HG02938 (cell line): ENCODE results near the gene CEP295NL.
"Not testable (repeated sequence)": the region's sequence is repeated elsewhere in the genome, so short reads cannot be mapped to it uniquely, and the experiment has no call there.

Source experiments
- ATAC-seq: cut with Tn5 transposase; IDR thresholded peaks from one replicate; pipeline ENCODE4 v1.9.1; 2021; ENCODE audit warnings: mild to moderate bottlenecking, moderate library complexity; ENCODE audit not compliant: unreplicated experiment

CEP295NL gene

DNA sequence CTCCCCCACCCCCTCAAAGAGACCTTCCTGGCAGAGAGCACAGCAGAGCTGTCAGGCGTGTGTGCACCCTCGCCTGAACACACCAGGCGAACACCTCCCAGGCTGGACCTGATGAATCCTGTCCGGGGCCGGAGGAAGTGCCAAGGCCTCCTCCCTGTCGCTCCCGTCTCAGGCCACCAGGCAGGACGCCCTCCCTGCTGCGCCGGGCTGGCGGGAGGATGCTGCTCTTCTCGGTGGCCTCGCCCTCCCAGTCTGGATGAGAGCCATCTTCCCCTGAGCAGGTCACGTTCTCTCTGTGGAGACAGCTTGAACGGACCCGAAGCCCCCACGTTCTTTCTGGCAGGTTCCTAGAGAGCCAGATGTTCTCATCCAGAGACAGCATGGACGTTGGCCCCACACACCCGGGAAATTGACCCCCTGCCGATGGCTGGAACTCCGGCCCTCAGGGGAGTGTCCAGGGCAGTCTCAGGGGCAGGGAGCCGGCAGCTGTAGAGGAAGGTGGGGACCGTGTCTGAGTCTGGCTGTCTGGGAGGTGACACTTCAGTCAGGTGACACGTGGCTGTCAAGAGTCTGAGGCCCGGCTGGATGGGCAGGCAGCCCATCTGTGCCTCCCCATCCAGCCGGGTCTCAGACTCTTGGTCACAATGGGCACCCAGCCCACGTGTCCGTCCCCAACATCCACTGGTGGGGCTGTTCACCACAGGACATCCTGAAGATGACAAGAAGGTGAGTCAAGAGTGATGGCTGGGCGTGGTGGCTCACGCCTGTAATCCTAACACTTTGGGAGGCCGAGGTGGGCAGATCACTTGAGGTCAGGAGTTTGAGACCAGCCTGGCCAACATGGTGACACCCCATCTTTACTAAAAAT is 27.1 kb upstream of the CEP295NL start:
- ATAC-seq: no peak

DNA sequence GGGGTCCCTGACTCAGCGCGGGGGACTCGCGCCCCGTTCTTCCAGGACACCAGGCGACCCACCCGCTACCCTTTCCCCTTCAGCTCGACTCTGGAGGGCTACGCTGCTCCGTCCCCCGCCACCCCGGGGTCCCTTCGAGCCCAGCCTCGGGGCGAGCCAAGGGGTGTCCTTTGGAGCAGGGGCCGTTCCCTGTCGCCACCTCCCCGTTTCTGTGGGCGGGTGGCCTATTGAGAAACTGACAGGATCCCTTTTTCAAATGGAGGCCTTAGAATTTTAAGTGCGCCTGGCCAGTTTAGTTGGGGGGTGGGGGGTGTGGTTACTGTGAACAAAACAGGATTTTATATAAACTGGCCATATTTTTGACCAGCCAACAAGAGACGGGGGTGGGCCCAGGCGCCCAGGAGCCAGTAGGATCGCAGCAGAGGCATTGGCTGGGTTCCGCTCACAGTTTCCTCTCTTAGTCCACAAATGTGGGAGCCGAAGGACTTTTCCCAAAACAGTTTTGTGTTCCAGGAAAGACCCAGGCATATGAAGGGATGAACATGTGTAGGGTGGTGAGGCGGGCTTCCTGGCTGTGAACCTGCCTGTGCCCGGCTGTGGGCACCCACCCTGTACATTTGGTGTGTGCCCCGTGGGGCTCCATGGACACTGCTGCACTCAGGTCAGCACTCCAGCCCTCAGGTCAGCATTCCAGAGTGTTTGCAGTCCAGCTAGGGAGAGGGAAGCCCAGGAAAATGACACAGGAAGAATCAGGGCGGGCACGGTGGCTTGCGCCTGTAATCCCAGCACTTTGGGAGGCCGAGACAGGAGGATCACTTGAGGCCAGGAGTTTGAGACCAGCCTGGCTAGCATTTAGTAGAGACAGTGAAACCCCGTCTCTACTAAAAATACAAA is 22.9 kb upstream of the CEP295NL start:
- no peak for ATAC-seq

- ATAC-seq: no peak
Observed at GRCh38 chr17:78925234-78925633, 22.2 kb upstream of the CEP295NL start, which contains the start of gene TIMP2. TSS of gene TIMP2 (minus strand) at chr17:78925387. CDS start at chr17:78925088, 299 bp downstream.

DNA sequence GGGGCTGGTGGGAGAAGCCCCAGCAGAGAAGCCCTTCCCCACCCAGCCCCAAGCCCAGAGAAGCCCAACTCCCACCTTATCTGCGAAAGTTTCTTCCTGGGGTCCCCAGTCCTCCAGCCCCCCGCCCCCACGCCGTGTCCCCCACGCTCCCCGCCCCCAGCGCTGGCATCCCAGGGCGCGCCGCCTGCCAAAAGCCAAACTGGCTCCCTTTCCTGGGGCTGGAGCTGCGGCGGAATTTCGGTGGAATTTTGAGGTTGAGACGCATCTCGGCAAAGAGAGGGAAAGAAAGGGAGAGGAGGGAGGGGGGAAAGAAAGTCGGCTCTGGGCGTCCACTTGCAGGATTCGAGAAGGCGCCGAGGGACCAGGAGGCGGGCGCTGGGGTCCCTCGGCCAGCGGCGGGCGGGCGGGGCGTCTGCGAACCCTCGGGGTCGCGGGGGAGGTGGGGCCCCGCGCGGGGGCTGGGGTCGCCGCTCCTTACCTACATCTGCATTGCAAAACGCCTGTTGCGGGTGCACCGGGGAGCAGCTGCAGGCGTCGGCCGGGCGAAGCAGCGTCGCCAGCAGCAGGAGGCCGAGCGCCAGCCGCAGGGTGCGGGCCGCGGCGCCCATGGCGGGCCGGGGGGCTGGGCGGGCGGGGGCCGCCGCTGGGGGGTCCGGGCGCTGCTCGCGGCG is 21.6 kb upstream of the CEP295NL start:
- no peak for ATAC-seq

- no peak for ATAC-seq
Observed at GRCh38 chr17:78923660-78924453, 20.9 kb upstream of the CEP295NL start.

- no peak for ATAC-seq
Observed at GRCh38 chr17:78922816-78923498, 20.0 kb upstream of the CEP295NL start.

DNA sequence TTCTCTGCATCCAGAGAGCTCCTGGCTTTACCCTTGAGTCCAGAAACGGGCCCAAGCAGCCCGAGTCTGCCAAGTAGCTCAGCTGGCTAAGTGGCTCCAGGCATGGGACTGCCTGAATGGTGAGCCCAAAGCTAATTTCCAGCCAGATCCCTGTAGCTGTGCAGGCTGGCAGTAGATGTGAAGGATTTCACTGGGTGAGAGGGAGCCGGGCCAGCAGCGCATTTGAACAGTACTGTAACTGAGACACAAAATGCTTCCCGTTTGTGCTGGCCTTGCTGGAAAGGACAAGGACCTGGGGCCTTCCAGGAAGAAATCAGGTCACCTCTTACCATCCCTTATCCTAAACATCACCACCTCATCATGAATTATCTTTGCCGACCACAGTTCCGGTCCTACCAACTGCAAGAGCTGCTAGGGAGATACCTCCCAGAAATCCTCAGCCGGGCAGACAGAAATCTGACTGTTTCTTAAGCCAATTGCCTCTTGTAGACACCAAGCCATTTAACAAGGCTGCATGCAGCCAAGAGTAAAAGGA is 18.5 kb upstream of the CEP295NL start:
- no peak for ATAC-seq

DNA sequence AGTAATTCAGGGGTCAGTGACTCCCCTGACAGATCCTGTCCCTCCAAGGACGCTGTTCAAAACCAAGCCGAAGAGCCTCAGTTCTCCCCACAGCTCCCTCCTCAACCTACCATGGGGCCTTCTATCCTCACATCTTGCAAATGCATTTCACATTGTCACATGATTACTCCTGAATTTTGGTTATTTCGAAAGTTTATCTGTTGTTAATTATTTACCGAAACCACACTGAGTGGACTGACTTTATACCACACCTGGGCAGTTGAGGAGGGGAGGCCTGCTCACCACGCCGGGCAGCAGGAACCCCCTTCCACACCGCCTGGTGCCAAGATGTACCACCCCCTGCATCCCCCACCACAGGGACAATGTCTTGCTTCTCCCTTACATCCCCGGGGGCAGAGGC is 17.5 kb upstream of the CEP295NL start:
- ATAC-seq: no peak

DNA sequence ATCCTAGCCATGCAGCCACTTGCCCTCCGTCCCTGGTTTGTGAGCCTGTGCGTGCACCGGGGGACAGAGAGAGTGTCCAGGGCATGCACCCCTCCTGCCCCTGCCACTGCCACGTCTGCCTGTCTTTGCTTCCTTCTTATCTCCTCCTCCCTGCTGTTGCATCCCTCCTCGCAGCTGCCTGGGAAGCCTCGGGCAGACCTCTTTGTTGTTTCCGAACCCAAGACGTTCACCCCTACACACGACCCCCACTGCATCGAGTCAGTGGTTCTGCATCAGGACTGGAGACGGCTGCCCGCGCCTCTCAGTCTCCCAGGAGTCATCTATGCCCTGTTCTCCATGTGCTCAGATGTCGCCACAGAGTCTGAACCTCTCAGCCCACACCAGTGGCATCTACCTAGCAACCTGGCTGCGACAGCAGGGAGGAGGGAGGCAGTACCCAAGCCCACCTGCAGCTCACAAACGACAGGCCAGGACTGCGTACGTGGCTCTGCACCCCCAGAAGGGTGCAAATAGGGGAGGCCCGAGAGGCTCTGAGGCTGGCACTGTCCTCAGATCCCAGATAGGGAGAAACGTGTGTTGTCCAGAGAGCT is 17.0 kb upstream of the CEP295NL start:
- no peak for ATAC-seq

DNA sequence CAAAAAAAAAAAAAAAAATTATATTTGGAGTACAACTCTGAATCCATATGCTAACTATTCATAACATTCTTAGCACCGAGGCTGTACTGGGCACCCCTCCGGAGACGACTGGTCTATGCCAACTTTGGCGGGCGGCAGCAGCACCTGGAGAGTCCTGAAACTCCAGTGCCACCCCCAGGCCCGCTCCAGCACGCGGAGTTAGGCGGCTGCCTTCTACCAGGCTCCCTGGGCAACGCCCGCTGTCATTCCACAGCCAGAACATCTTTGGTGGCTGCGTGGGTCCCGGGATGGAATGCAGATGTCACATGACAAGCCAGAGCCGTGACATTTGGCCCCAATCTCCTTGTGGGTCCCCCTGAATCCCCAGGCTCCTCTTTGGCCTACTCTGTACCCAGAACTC is 16.0 kb upstream of the CEP295NL start:
- no peak for ATAC-seq

DNA sequence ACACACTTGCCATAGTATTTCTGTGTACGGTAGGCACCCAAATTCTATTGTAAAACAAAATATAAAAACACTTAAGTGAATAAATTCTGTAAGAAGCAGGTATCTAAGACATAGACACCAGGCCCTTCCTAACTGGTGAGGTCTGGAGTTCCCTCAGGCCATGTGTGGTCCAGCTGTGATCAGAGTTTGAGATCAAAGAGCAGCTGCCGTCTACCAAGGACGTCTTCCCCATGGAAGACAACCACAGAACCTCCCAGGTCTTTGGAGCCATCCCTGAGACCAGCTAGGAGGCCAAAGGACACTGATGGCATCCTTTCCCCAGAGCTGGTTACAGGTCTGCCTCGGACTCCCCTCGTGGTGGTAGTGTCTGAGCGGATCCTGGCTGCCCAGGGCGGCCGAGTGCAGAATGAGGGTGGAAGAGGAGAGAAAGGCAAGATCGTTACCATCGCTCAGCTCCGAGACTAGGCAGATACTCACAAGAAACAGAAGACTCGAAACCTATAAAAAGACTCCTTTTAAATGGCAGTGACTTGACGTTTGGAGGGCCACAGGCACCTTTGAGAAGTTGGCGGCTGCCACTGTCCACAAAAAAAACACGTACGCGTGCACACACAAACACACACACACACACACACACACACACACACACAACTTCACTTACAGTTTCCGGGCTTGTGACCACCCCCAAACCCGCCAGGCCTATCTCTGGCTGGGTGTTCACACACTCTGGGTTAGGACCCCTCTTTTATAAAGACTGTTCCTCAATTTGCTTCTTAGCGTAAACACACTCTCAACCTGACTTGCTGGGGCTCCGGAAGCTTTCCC is 14.7 kb upstream of the CEP295NL start:
- no peak for ATAC-seq

GRCh38 chr17:78915872-78916632 is 13.1 kb upstream of the CEP295NL start:
- ATAC-seq: no peak

DNA sequence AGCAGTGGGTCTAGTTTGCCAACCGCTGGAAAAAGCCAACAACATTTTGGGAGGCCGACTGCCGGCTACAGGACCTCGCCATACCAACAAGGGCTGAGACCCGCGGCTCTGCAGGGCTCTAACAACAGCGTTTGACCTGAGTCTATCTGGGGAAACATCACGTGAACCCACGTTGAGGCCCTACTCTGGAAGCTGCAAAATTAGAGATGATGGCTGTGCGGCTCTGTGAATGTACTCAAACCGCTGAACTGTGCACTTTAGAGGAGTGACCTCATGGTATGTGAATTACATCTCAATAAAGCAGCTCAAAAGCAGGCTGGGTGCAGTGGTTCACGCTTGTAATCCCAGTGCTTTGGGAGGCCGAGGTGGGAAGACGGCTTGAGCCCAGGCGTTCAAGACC is 10.1 kb upstream of the CEP295NL start:
- ATAC-seq: no peak

DNA sequence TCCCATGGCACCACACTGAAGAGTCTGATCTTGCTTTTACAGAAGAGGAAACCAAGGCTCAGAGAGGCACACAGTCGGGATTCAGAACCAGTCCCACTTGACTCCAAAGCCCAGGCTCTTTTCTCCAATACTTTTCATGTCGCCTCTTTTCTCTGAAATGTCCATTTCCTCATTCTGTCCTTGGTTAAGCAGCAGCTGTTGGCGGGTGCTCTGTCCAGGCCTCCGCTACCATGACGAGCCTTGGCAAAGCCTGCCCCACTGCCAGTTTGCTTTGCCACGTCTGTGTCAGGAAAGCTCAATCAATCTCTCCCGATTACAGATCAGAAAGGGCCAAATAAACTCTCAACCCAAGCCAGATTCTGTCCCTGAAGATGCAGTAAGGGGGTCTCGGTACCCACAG is 9.1 kb upstream of the CEP295NL start:
- no peak for ATAC-seq

GRCh38 chr17:78911543-78911942 is 8.5 kb upstream of the CEP295NL start:
- ATAC-seq: not testable (repeated sequence)

- ATAC-seq: no peak
Observed at GRCh38 chr17:78910497-78911284, 7.7 kb upstream of the CEP295NL start.

- ATAC-seq: no peak
Observed at GRCh38 chr17:78908426-78908825, 5.4 kb upstream of the CEP295NL start.
